ENCODE data around the gene S1PR1.

Gene S1PR1

GRCh38 chr1:101250222-101250621 lies 13.4 kb downstream of the S1PR1 start:
- no peak for DNase-seq

GRCh38 chr1:101250656-101251272 lies 13.9 kb downstream of the S1PR1 start:
- no peak for DNase-seq

GRCh38 chr1:101251504-101251903 lies 14.7 kb downstream of the S1PR1 start:
- DNase-seq = no peak

GRCh38 chr1:101253976-101254674 lies 17.3 kb downstream of the S1PR1 start:
- DNase-seq = peak; percentile 14

- DNase-seq = no peak
Measured at GRCh38 chr1:101257500-101258325, 20.9 kb downstream of the S1PR1 start.

- DNase-seq = no peak
Measured at GRCh38 chr1:101259744-101260148, 22.9 kb downstream of the S1PR1 start.

- DNase-seq = no peak
Measured at GRCh38 chr1:101260556-101261350, 23.9 kb downstream of the S1PR1 start.

GRCh38 chr1:101261623-101262022 lies 24.8 kb downstream of the S1PR1 start:
- no peak for DNase-seq

- no peak for DNase-seq
Measured at GRCh38 chr1:101262060-101262459, 25.2 kb downstream of the S1PR1 start.

GRCh38 chr1:101262630-101263348 lies 26.0 kb downstream of the S1PR1 start:
- DNase-seq = no peak

GRCh38 chr1:101264697-101265096 lies 27.9 kb downstream of the S1PR1 start:
- no peak for DNase-seq

- no peak for DNase-seq
Measured at GRCh38 chr1:101265684-101266083, 28.9 kb downstream of the S1PR1 start.

- no peak for DNase-seq
Measured at GRCh38 chr1:101267082-101267481, 30.3 kb downstream of the S1PR1 start.

GRCh38 chr1:101268893-101269292 lies 32.1 kb downstream of the S1PR1 start:
- DNase-seq = no peak

- DNase-seq = no peak
Measured at GRCh38 chr1:101275672-101276071, 38.9 kb downstream of the S1PR1 start.

GRCh38 chr1:101276818-101277217 lies 40.0 kb downstream of the S1PR1 start:
- DNase-seq = no peak

- no peak for DNase-seq
Measured at GRCh38 chr1:101278238-101278637, 41.4 kb downstream of the S1PR1 start.

GRCh38 chr1:101278845-101279244 lies 42.0 kb downstream of the S1PR1 start:
- no peak for DNase-seq

GRCh38 chr1:101280049-101280592 lies 43.3 kb downstream of the S1PR1 start:
- no peak for DNase-seq

GRCh38 chr1:101280942-101281654 lies 44.3 kb downstream of the S1PR1 start:
- DNase-seq = no peak

GRCh38 chr1:101281751-101282150 lies 44.9 kb downstream of the S1PR1 start:
- no peak for DNase-seq
